Upper lobe of left lung (tissue), 4 donors: ENCODE results near the gene FURIN.

Source experiments
- CTCF ChIP-seq, 6 experiments: fragments of 450-650 bp in 4 of 6; fragments of 200-600 bp in 2 of 6; sonication (generic) in 2 of 6; IDR thresholded peaks; one replicate each; pipeline ENCODE4 v1.5.1; 2016 to 2019; ENCODE audit warnings: antibody characterized with exemption in 6 of 6
- EP300 ChIP-seq, 4 donors: sonication (generic); formaldehyde crosslinking; IDR thresholded peaks; one replicate each; pipeline ENCODE4 v1.5.1; 2017; ENCODE audit warnings: antibody characterized with exemption in 4 of 4, control low read depth in 2 of 4

GRCh38 chr15:90929246-90930019, 61.0 kb downstream of the FURIN start:
- TF ChIP-seq EP300 (IDR thresholded peaks at IDR 0.05) (no peak), CTCF (IDR thresholded peaks at IDR 0.05) (no peak)
